Ishikawa (cell line): Measurements from ENCODE around the gene ITGA5.

Experiments
- CEBPB ChIP-seq: IDR thresholded peaks from 2 replicates; pipeline ENCODE4 v1.6.1; 2012
- CREB1 ChIP-seq: IDR thresholded peaks from 2 replicates; pipeline ENCODE4 v1.6.1; 2012; ENCODE audit warnings: low read depth
- EGR1 ChIP-seq: IDR thresholded peaks from 2 replicates; pipeline ENCODE4 v1.6.1; 2012
- EP300 ChIP-seq: IDR thresholded peaks from 2 replicates; pipeline ENCODE4 v1.6.1; 2012; ENCODE audit warnings: borderline replicate concordance
- FOXM1 ChIP-seq: IDR thresholded peaks from 2 replicates; pipeline ENCODE4 v1.6.1; 2012; ENCODE audit warnings: low read depth, borderline replicate concordance
- MAX ChIP-seq: IDR thresholded peaks from 2 replicates; pipeline ENCODE4 v1.6.1; 2012
- NFIC ChIP-seq: IDR thresholded peaks from 2 replicates; pipeline ENCODE4 v1.6.1; 2012
- RAD21 ChIP-seq: IDR thresholded peaks from 2 replicates; pipeline ENCODE4 v1.6.1; 2012; ENCODE audit warnings: low read depth
- REST ChIP-seq: IDR thresholded peaks from 2 replicates; pipeline ENCODE4 v1.6.1; 2012; ENCODE audit warnings: low read depth, mild to moderate bottlenecking
- TAF1 ChIP-seq: IDR thresholded peaks from 2 replicates; pipeline ENCODE4 v1.6.1; 2012; ENCODE audit warnings: low read depth, mild to moderate bottlenecking
- TCF12 ChIP-seq: IDR thresholded peaks from 2 replicates; pipeline ENCODE4 v1.6.1; 2012; ENCODE audit warnings: low read depth
- TEAD4 ChIP-seq: IDR thresholded peaks from 2 replicates; pipeline ENCODE4 v1.6.1; 2012
- USF1 ChIP-seq: IDR thresholded peaks from 2 replicates; pipeline ENCODE4 v1.6.1; 2012
- YY1 ChIP-seq: IDR thresholded peaks from 2 replicates; pipeline ENCODE4 v1.6.1; 2012; ENCODE audit warnings: low read depth
- ZBTB7A ChIP-seq: IDR thresholded peaks from 2 replicates; pipeline ENCODE4 v1.6.1; 2012; ENCODE audit warnings: low read depth

ITGA5 gene

GRCh38 chr12:54352022-54352531 lies 67.0 kb downstream of the ITGA5 start:
- TF ChIP-seq CREB1 = no peak
- no peak for TF ChIP-seq TEAD4
- TF ChIP-seq EP300 = no peak

GRCh38 chr12:54351341-54351740 lies 67.7 kb downstream of the ITGA5 start:
- TF ChIP-seq YY1 (no peak), CREB1 (no peak), RAD21 (no peak), CEBPB (no peak), MAX (no peak), TCF12 (no peak), REST (no peak), FOXM1 (no peak), TAF1 (no peak), NFIC (no peak), EP300 (no peak), TEAD4 (no peak), EGR1 (no peak), ZBTB7A (no peak)

- no peak for TF ChIP-seq RAD21
- TF ChIP-seq TAF1 = no peak
- TF ChIP-seq CREB1 = no peak
- TF ChIP-seq MAX = no peak
Observed at GRCh38 chr12:54350743-54351142, 68.3 kb downstream of the ITGA5 start.

GRCh38 chr12:54349679-54350078 lies 69.4 kb downstream of the ITGA5 start:
- TF ChIP-seq TCF12 (no peak), TEAD4 (no peak), FOXM1 (no peak), MAX (no peak), TAF1 (no peak), RAD21 (no peak), CREB1 (no peak)

- TF ChIP-seq RAD21 (no peak), TCF12 (no peak), USF1 (no peak), EGR1 (no peak), MAX (no peak), TEAD4 (no peak), TAF1 (no peak), REST (no peak), YY1 (no peak), CREB1 (no peak), ZBTB7A (no peak), CEBPB (no peak), NFIC (no peak), FOXM1 (no peak), EP300 (no peak)
Observed at GRCh38 chr12:54349036-54349435, 70.0 kb downstream of the ITGA5 start.
